Effector memory CD4-positive, alpha-beta T cell (primary cell): ENCODE data around the gene SLC15A1.

Source experiments
- DNase-seq, 3 donors: peaks; one replicate each; pipeline ENCODE4 v3.0.0-alpha.2; 2020
- H3K27ac ChIP-seq: 2 replicates; pipeline ENCODE4 v1.7.0; 2013; ENCODE audit warnings: mild to moderate bottlenecking, low read length, moderate library complexity; ENCODE audit not compliant: insufficient read depth, poor library complexity, severe bottlenecking
- H3K27me3 ChIP-seq: replicated peaks from 2 replicates; pipeline ENCODE4 v1.7.0; 2013; ENCODE audit warnings: mild to moderate bottlenecking, low read length; ENCODE audit not compliant: insufficient read depth, control insufficient read depth, poor library complexity, severe bottlenecking
- H3K36me3 ChIP-seq: 2 replicates; pipeline ENCODE4 v1.7.0; 2013; ENCODE audit warnings: mild to moderate bottlenecking, low read length, moderate library complexity; ENCODE audit not compliant: control insufficient read depth, insufficient read depth
- H3K4me1 ChIP-seq: 2 replicates; pipeline ENCODE4 v1.7.0; 2013; ENCODE audit warnings: low read length, mild to moderate bottlenecking; ENCODE audit not compliant: control insufficient read depth, insufficient read depth, poor library complexity, severe bottlenecking
- H3K4me3 ChIP-seq: 2 replicates; pipeline ENCODE4 v1.7.0; 2013; ENCODE audit warnings: low read length, low read depth, mild to moderate bottlenecking; ENCODE audit not compliant: insufficient read depth, poor library complexity, severe bottlenecking
- H3K9me3 ChIP-seq: 2 replicates; pipeline ENCODE4 v1.7.0; 2013; ENCODE audit warnings: mild to moderate bottlenecking, low read length, moderate library complexity; ENCODE audit not compliant: control insufficient read depth
- total RNA-seq, 3 donors: gene quantifications; one replicate each; lab custom pipeline; 2026; lab: John Stamatoyannopoulos, UW

SLC15A1 gene, protein sequence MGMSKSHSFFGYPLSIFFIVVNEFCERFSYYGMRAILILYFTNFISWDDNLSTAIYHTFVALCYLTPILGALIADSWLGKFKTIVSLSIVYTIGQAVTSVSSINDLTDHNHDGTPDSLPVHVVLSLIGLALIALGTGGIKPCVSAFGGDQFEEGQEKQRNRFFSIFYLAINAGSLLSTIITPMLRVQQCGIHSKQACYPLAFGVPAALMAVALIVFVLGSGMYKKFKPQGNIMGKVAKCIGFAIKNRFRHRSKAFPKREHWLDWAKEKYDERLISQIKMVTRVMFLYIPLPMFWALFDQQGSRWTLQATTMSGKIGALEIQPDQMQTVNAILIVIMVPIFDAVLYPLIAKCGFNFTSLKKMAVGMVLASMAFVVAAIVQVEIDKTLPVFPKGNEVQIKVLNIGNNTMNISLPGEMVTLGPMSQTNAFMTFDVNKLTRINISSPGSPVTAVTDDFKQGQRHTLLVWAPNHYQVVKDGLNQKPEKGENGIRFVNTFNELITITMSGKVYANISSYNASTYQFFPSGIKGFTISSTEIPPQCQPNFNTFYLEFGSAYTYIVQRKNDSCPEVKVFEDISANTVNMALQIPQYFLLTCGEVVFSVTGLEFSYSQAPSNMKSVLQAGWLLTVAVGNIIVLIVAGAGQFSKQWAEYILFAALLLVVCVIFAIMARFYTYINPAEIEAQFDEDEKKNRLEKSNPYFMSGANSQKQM
- total RNA-seq, result 0 reads per million in 3 donors

DNA sequence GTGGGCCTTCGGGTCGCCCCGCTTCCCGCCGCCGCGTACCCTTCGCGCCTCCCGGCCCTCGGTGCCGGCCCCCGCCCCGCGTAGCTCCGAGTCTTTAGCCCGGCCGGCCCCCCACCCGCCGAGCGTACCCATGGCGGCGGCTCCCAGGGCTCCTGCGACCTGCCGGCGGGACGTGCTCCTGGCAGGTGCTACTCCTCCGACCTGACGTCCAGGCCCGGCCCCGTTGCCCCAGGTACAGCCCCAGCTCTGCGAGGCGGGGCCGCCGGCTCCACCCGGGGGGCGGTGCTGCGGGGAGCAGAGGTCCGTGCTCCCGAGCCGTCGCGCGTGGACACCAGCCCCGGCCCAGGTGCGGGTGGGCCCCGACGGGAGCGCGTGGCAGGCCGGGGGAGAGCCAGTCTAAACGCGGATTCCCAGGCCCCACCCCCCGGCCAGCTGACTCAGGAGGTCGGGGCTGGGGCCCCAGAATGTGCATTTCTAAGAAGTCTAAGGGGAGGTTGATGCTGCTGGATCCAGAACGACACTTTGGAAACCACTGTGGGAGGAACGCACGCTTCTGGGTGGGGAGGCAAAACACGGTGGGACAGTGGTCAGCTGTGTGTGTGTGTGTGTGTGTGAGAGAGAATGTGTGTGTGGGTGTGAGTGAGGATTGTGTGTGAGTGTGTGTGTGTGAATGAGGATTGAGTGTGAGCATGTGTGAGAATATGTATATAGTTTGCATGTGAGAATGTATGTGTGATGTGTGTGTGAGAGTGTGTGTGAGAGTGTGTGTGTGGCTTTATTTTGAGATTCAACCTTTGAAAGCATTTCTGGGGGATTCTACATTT, at the start of gene SLC15A1:
SLC15A1 (minus strand) TSS at position 206 of the 824 bp plus-strand sequence; CDS start at position 132, 74 bp downstream.
- H3K4me1 ChIP-seq, result peaks cover 6% of the 10 kb centered on the region
- no peak within 1 kb of the TSS for H3K27ac ChIP-seq
- H3K9me3 ChIP-seq, result no peaks in the 10 kb centered on the region
- no peak for DNase-seq
- peaks cover 21% of the 10 kb centered on the region for H3K27me3 ChIP-seq
- no peaks in the 10 kb centered on the region for H3K36me3 ChIP-seq
- no peak within 1 kb of the TSS for H3K4me3 ChIP-seq

DNA sequence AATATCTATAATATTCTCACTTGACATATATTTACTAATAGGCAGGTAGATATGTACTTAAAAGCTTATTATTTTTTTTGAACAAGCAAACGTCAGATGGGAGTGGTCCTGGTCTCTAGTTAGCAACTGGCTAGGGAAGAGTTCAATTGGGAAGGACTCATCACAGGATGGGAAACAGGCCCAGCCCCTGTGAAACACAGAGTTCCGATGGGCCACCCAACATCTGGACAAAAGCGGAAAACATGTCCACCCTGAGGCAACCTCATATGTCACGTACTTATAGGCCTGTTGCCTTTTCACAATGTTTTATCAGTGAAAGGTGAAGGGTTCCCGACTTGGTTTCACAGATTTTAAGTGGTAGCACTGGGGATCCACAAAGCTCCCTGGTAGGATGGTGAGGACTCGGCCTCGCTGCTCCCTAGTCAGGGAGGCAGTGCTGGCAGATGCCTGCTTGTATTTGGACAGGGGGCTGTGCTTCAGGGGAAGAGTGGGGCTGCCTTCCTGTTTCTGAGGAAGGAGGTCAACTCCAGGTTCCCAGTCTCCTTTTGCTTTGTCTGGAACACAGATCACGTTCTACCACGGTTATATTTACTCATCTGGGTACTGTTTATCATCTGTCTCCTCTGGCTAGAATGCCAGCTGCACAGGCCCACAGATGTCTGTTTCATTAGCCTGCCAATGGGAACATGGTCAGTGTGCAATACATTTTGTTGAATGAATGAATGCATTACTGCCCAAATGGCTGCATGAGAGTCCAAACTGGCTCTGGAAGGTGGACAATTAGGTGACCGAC, 49.4 kb upstream of the SLC15A1 start:
- Histone ChIP-seq H3K27ac (no peak overlapping the region), H3K4me3 (no peak overlapping the region), H3K4me1 (no peaks in the 10 kb centered on the region), H3K36me3 (peaks cover 71% of the 10 kb centered on the region), H3K27me3 (no peaks in the 10 kb centered on the region), H3K9me3 (no peaks in the 10 kb centered on the region)
- DNase-seq, result no peak

DNA sequence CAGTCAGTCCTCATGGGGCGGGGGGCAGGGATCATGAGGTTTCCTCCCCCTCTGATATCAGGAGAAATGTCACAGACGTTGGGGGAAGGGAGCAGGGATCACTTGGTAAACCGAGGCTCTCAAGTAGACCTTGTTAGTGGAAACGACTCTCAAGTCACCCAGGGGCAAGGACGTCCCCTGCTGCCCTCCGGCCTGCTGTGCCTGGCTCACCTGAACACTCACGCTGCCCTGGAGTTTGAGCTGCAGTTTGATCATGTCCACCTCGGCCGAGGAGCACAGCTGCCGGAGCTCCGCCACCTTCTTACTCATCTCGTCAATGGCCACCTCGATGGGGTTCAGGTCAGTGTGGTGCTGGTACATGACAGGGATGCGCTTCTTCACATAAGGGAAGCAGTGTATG, 47.6 kb upstream of the SLC15A1 start:
- no peak for DNase-seq
- H3K4me3 ChIP-seq, result no peak overlapping the region
- no peaks in the 10 kb centered on the region for H3K27me3 ChIP-seq
- no peak overlapping the region for H3K27ac ChIP-seq
- H3K36me3 ChIP-seq, result peaks cover 81% of the 10 kb centered on the region
- no peaks in the 10 kb centered on the region for H3K9me3 ChIP-seq
- no peaks in the 10 kb centered on the region for H3K4me1 ChIP-seq

DNA sequence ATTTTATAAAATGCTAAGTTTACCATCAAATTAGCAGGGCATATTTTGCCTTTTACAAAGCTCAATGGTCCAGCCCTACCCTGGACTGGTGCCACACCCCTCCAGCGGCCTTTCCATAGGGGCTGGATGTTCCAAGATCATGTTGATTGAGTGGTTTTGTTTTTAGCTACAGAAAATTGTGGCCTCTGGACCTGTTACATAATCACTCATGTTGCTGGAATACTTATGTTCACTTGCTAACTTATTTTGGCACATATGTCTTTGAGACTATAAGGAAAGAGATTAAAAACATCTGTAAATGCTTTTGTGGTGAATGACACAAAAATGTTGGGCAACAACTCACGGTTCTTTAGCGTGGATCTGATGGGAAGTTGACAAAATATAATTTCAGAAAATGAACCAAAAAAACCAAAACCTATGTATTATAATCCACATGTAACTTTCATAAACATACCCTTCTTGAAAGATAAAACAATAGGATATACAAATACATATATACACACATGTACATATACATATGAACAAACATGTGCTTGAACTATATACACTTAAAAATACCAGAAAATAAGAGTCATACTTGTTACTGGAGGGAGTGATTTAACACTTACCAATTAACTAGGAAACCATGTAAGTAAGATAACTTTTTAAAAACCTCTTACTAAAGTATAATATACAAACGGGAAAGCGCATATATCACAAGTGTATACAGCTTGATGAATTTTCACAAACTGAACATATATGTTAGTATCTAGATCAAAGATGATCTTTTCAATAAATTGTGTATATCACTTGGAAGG, 46.6 kb upstream of the SLC15A1 start:
- Histone ChIP-seq H3K4me3 (no peak overlapping the region), H3K36me3 (peaks cover 79% of the 10 kb centered on the region), H3K9me3 (no peaks in the 10 kb centered on the region), H3K27me3 (no peaks in the 10 kb centered on the region), H3K27ac (no peak overlapping the region), H3K4me1 (no peaks in the 10 kb centered on the region)
- DNase-seq, result no peak

- H3K27ac ChIP-seq, result no peak overlapping the region
- H3K4me3 ChIP-seq, result no peak overlapping the region
- H3K27me3 ChIP-seq, result no peaks in the 10 kb centered on the region
- no peaks in the 10 kb centered on the region for H3K4me1 ChIP-seq
- no peaks in the 10 kb centered on the region for H3K9me3 ChIP-seq
- H3K36me3 ChIP-seq, result peaks cover 71% of the 10 kb centered on the region
- DNase-seq, result no peak
These were observed 45.0 kb upstream of the SLC15A1 start for GRCh38 chr13:98797456-98797855.

GRCh38 chr13:98796798-98797197, 44.3 kb upstream of the SLC15A1 start:
- H3K27me3 ChIP-seq, result no peaks in the 10 kb centered on the region
- H3K36me3 ChIP-seq, result peaks cover 70% of the 10 kb centered on the region
- DNase-seq, result no peak
- no peaks in the 10 kb centered on the region for H3K4me1 ChIP-seq
- no peak overlapping the region for H3K4me3 ChIP-seq
- H3K9me3 ChIP-seq, result no peaks in the 10 kb centered on the region
- H3K27ac ChIP-seq, result no peak overlapping the region

GRCh38 chr13:98796191-98796590, 43.7 kb upstream of the SLC15A1 start:
- H3K27me3 ChIP-seq, result no peaks in the 10 kb centered on the region
- H3K4me1 ChIP-seq, result no peaks in the 10 kb centered on the region
- no peak overlapping the region for H3K27ac ChIP-seq
- peaks cover 67% of the 10 kb centered on the region for H3K36me3 ChIP-seq
- H3K4me3 ChIP-seq, result no peak overlapping the region
- no peaks in the 10 kb centered on the region for H3K9me3 ChIP-seq
- DNase-seq, result no peak

GRCh38 chr13:98795220-98795619, 42.7 kb upstream of the SLC15A1 start:
- DNase-seq, result no peak
- Histone ChIP-seq H3K27ac (no peak overlapping the region), H3K4me3 (no peak overlapping the region), H3K27me3 (no peaks in the 10 kb centered on the region), H3K9me3 (no peaks in the 10 kb centered on the region), H3K36me3 (peaks cover 61% of the 10 kb centered on the region), H3K4me1 (no peaks in the 10 kb centered on the region)

- no peaks in the 10 kb centered on the region for H3K27me3 ChIP-seq
- no peak overlapping the region for H3K27ac ChIP-seq
- peaks cover 55% of the 10 kb centered on the region for H3K36me3 ChIP-seq
- no peak for DNase-seq
- H3K9me3 ChIP-seq, result no peaks in the 10 kb centered on the region
- H3K4me3 ChIP-seq, result no peak overlapping the region
- no peaks in the 10 kb centered on the region for H3K4me1 ChIP-seq
These were observed 42.0 kb upstream of the SLC15A1 start for GRCh38 chr13:98794498-98794897.
